Fibroblast of skin of back (primary cell): ENCODE data around the gene SPINT4. TPM values are rescaled to one million over a fixed set of nuclear protein-coding genes. Genes with fewer than 3 reads are reported as not detected.
"Not testable (repeated sequence)": the region's sequence is repeated elsewhere in the genome, so short reads cannot be mapped to it uniquely, and the experiment has no call there.

ENCODE experiments used
- DNase-seq: peaks from one replicate; pipeline ENCODE4 v3.0.0-alpha.2; 2013
- polyA plus RNA-seq, 2 experiments: library from polyadenylated mRNA; unstranded; fragments of 120-200 nt; gene quantifications; one replicate each; pipeline ENCODE4 v1.2.1, GENCODE V29; 2013; ENCODE audit not compliant: insufficient read length in 2 of 2

SPINT4 gene
- not detected for polyA plus RNA-seq (2013, experiment 1 of 2; ENCODE audit: insufficient read length)
- not detected for polyA plus RNA-seq (2013, experiment 2 of 2; ENCODE audit: insufficient read length)

DNA sequence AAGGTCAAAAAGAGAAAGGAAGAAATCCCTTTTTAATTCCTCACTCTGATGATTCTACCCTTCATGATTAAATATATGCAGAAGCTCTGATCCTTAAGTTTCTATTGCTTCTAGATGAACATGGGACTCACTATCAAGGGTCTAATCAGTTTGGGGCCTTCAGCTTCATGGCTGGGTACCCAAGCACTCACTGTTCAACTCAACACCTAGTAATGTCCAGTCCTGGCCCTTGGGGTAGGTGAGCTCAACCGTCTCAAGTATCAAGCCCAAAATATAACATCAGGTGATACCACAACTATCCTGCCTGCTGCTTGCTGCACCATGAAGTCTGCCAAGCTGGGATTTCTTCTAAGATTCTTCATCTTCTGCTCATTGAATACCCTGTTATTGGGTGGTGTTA, at the start of gene SPINT4:
SPINT4 (plus strand) TSS at position 301 of the 400 bp plus-strand sequence; CDS start at position 322, 21 bp downstream.
- no peak for DNase-seq

DNA sequence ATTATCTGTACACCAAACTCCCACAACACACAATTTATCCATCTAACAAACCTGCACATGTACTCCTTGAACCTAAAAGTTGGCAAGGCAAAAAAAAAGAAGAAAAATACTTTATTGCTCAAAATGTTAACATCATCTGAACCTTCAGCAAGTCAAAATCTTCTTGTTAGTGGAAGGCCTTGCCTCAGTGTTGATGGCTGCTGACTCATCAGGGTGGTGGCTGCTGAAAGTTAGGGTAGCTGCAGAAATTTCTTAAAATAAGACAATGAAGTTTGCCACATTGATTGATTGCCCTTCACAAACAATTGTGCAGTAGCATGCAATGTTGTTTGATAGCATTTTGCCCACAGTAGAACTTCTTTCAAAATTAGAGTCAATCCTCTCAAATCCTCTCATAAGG, 49.4 kb upstream of the SPINT4 start:
- no peak for DNase-seq

DNA sequence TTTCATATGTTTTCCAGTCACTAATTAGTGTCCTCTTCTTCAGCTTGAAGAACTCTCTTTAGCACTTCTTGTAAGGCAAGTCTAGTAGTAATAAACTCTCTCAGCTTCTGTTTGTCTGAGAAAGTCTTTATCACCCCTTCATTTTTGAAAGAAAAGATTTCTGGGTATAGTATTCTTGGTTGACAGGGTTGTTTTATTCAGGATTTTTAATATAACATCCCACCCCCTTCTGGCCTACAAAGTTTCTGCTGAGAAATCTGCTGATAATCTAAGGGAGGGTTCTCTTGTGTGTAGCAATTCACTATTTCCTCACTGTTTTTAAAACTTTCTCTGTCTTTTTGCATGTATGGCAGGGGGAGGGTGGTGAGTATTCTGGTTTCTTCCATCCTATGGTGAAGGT, 42.5 kb upstream of the SPINT4 start:
- no peak for DNase-seq

DNA sequence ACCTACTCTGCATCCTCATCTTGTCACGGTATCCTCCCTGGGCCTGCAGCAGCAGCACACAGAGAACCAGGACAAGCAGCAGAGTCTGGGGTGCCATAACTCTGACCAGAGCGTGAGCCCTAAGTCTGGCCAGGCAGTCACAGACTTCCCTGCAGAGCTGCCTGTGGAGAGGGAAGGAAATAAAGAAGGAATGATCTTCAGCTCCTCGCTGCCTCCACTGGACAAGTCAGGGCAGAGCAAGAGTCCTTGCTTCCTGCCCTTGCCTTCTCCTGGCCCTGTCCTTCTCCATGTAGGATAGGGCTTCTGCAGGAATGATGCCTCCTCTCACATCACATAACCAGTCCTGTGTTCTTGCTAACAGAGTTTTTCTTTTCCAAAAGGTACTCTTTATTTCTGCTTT, 36.3 kb upstream of the SPINT4 start:
- DNase-seq = no peak

DNA sequence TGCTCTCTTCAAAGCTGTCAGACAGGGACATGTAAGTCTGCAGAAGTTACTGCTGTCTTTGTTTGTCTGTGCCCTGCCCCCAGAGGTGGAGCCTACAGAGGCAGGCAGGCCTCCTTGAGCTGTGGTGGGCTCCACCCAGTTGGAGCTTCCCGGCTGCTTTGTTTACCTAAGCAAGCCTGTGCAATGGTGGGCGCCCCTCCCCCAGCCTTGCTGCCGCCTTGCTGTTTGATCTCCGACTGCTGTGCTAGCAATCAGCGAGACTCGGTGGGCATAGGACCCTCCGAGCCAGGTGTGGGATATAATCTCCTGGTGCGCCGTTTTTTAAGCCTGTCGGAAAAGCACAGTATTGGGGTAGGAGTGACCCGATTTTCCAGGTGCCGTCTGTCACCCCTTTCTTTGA, 28.8 kb upstream of the SPINT4 start:
- DNase-seq = not testable (repeated sequence)

DNA sequence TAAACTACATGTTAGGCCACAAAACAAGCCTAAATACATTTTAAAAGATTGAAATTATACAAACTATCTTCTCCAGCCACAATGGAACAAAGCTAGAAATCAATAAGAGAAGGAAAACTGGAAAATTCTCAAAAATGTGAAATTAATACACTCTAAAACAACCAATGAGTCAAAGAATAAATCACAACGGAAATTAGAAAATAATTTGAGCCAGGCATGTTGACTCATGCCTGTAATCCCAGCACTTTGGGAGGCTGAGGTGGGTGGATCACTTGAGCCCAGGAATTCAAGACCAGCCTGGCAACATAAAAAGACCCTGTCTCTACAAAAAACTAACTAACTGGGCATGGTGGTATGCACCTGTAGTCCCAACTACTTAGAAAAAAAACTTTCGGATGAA, 26.7 kb upstream of the SPINT4 start:
- no peak for DNase-seq

DNA sequence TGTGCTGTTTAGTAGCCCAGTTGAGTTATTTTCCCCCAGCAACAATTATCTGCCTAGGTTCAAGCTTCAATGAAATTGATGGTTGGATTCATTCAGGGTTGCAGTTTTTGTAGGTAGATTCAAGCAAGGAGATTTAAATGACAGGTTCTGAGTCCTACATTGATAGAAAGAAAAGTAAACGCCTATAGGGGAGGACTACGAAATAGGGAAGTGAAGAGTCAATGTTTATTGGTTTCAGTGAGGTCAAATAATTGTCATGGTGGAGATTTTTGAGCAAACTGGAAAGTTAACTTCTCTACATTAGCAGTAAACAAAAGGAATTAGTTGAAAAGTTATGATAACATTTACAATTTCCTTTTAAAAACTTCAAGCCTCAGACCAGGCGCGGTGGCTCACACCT, 21.0 kb upstream of the SPINT4 start:
- DNase-seq = no peak

DNA sequence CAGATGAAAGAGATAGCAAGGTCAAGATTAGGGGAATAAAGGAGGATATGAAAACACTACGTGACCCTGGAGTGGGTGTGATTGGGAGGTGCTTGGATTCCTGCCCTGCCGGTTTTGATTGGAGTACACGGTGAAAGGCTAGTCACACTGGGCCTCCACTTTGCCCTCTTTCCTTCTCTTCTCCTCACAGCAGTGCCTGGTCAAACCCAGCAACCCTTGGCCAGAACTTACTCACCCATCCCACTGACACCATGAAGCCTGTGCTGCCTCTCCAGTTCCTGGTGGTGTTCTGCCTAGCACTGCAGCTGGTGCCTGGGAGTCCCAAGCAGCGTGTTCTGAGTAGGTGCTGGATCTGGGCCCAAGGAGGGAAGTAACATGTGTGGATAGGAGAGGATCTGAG, 20.3 kb upstream of the SPINT4 start, which contains the start of gene WFDC13:
WFDC13 (plus strand) TSS at position 166 of the 400 bp plus-strand sequence; CDS start at position 252, 86 bp downstream.
- DNase-seq = no peak

DNA sequence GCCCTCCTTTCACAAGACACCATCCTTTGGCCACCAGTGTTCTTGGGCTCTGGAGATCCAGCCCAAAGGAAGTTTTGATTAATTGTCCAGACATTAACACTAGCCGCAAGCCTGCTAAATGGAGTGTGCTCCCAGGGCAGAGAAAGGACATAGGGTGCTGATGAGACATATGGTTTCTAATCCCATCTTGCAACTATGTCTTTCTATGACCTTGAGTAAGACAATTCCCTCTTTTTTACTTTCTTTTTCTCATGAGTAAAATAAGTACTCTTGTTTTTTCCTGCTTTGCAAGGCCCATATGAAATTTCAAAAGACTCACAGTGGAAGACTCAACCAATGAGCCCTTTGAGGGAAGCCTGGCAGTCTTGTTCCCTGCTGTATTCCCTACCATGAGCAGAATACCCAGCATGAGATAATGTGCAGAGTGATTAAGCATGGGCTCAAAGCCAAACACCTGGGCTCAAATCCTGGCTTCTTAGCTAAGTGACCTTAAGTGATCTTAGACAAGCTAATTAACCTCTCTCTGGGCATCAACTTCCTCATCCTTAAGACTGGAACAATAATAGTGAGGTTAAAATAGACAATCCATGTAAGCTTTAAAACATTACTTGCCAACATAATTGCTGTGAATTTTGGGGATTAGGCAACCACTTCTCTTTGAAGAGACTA, 17.0 kb upstream of the SPINT4 start, which contains the start of gene WFDC10B:
WFDC10B (minus strand) TSS at position 51 of the 669 bp plus-strand sequence. CDS start 19,027 bp downstream, outside the sequence.
- DNase-seq = no peak

DNA sequence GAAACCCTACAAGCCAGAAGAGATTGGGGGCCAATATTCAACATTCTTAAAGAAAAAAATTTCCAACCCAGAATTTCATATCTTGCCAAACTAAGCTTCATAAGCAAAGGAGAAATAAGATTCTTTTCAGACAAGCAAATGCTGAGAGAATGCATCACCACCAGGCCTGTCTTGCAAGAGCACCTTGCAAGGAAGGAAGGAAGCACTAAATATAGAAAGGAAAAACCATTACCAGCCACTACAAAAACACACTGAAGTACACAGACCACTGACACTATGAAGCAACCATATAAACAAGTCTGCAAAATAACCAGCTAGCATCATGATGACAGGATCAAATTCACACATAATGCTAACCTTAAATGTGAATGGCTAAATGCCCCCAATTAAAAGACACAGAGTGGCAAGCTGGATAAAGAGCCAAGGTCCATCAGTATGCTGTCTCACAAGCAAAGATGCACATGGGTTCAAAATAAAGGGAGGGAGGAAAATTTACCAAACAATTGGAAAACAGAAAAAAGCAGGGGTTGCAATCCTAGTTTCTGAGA, 5.9 kb upstream of the SPINT4 start:
- DNase-seq = not testable (repeated sequence)

DNA sequence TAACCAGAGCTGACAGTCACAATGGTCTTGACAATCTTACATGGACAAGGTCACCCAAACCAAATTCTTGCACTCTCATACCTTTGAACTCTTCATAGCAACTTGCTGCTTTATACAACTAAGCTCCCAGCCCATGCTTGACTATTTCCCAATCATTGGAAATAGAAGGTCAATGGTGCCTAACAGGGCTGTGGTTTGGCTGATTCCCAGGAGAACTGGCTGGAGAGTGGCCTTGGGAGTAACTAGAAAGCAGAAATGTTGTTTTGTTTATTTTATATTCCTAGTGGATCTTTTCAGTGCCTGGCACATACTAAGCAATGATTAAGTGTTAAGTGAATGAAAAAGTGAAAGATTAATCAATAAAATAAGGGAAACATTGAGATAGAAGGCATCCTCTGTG, 3.0 kb downstream of the SPINT4 start:
- no peak for DNase-seq

DNA sequence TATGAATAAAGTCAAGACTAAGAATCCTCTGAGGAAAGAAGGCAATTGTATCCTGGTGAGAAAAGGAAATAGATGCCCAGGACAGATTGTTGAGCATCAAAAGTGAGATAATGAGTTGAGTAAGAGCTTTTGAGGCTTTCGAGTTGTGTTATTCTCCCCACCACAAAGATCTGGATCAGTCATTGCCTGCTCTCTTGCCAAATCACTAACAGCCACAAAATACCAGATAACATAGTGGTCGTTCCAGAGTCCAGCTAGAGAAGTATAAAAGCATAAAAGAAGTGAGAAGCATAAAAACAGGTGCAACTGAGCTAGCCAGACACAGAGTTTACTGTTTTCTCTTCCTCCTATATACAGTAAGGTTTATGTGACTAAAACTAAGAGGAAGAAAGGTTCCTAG, 4.9 kb downstream of the SPINT4 start:
- no peak for DNase-seq

DNA sequence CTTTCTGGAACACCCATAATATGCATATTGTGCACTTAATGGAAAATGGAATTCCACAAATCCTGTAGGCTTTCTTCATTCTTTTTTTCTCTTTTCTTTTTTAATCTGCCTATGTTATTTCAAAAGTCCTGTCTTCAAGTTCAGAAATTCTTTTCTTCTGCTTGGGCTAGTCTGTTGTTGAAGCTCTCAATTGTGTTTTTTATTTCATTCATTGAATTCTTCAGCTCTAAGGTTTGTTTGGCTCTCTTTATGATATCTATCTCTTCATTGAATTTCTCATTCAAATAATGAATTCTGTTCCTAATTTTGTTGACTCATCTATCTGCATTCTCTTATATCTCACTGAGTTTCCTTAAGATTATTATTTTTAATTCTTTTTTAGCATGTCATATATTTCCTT, 10.1 kb downstream of the SPINT4 start:
- DNase-seq = no peak

DNA sequence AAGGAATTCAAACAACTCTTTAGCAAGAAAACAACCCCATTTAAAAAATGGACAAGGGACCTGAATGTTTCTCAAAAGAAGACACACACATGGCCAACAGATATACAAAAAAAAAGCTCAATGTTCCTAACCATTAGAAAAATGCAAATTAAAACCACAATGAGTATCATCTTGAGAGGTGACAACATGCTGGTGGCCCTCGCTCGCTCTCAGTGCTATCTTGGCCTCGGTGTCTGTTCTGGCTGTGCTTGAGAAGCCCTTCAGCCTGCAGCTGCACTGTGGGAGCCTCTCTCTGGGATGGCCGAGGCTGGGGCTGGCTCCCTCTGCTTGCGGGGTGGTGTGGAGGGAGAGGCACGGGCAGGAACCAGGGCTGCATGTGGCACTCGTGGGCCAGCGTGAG, 13.4 kb downstream of the SPINT4 start:
- no peak for DNase-seq

DNA sequence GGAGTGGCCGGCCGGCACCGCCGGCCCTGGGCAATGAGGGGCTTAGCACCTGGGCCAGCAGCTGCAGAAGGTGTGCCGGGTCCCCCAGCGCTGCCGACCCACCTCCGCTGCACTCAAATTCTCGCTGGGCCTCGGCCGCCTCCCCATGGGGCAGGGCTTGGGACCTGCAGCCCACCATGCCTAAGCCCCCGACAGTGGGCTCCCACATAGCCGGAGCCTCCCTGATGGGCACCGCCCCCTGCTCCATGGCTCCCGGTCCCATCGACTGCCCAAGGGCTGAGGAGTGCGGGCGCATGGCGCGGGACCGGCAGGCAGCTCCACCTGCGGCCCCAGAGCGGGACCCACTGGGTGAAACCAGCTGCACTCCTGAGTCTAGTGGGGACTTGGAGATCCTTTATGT, 13.8 kb downstream of the SPINT4 start:
- DNase-seq = no peak

DNA sequence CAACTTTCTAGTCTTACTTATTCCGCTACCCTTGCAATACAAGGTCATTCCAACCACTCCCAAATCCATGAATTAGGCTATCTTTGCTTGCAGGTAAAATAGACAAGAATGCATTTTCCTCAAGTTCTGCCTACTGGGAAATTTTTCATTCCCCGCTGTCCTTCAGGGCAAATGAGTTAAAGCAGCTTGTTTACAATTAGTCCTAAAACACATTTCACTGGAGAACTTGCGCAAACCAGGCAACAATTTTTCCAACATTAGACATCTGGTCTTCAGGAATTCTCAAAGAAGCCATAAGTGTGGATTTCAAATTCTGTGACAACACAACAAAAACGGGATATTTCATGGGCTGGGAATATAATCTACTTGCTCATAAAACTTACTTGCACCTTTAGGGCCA, 20.4 kb downstream of the SPINT4 start:
- DNase-seq = no peak

DNA sequence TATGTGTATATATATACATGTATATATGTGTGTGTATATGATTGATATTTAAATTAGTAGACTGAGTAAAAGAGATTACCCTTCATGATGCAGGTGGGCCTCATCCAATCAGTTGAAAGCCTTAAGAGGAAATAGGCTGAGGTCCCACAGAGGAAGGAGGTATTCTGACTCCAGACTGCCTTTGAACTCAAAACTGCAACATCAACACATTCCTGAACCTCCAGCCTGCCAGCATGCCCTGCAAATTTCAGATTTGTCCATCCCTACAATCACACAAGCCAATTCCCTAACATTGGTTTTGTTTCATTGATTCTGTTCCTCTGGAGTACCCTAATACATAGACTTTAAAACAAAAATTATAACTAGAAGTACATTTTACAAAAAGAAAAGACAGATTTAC, 22.9 kb downstream of the SPINT4 start:
- no peak for DNase-seq

DNA sequence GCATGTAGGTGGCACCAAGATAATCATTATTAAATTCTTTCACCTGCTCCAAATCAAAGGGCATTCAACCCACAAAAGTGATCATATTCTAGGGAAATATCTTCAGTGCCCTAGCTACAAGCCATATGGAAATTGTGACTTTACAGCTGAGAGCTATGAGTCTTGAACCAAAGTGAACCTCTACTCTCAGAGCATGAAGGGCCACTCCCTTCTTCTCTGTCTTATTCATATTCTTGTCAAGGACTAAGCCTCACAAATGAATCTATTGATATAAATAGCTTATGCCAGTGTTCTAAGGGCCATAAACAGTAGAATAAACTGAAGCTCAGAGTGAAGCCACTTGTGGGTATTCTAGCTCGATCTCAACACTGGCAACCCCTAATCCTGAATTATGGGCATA, 29.6 kb downstream of the SPINT4 start:
- DNase-seq = no peak

DNA sequence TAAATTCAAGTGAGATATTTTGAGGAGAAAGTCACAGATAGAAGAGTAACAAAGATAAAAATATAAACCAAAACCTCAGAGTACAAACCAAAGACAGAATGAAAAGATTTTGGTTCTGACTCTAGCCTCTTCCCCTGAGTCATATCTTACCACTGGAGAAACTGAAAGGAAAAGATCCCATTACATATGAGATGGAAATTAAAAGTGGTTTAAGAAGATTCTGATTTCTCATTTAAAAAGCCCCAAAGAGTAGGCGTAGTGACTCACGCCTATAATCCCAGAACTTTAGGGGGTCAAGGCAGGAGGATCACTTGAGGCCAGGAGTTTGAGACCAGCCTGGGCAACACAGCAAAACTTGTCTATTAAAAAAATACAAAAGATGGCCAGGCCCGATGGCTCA, 30.6 kb downstream of the SPINT4 start:
- DNase-seq = no peak

DNA sequence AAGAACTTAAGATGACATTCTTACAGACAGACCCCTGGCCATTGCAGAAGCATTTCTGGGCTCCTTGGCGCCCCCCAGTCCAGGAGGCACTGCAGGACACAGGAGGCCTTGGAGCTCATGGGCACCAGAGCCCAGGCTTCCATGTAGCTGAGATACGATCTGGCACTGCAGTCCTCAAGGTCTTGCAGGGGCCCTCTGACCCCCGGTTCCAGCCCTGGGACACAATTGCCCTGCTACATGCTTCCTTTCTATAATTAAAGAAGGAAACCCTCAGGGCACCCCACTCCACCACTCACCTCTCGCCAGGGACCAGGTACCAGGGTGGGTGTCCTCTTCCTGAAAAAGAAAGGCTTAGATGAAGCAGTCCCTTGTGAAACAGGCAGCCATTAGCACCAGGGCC, 35.9 kb downstream of the SPINT4 start:
- no peak for DNase-seq

DNA sequence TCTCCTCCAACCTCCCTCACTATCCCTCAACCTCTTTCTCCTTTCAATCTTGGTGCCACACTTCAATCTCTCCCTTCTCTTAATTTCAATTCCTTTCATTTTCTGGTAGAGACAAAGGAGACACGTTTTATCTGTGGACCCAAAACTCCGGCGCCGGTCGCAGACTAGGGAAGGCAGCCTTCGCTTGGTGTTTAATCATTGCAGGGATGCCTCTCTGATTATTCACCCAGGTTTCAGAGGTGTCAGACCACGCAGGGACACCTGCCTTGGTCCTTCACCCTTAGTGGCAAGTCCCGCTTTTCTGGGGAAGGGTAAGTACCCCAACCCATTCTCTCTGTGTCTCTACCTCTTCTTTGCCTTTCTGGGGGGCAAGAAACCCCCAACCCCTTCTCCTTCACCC, 37.8 kb downstream of the SPINT4 start:
- DNase-seq = not testable (repeated sequence)

DNA sequence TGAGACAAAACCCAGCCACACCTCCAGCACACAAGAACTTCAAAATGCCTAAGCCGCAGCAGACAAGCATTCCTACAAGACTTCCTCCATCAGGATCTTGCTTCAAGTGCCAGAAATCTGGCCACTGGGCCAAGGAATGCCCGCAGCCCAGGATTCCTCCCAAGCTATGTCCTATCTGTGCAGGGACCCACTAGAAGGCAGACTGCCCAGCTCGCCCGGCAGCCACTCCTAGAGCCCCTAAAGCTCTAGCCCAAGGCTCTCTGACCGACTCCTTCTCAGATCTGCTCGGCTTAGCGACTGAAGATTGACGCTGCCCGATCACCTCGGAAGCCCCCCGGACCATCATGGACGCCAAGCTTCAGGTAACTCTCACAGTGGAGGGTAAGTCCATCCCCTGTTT, 39.8 kb downstream of the SPINT4 start:
- DNase-seq = not testable (repeated sequence)

DNA sequence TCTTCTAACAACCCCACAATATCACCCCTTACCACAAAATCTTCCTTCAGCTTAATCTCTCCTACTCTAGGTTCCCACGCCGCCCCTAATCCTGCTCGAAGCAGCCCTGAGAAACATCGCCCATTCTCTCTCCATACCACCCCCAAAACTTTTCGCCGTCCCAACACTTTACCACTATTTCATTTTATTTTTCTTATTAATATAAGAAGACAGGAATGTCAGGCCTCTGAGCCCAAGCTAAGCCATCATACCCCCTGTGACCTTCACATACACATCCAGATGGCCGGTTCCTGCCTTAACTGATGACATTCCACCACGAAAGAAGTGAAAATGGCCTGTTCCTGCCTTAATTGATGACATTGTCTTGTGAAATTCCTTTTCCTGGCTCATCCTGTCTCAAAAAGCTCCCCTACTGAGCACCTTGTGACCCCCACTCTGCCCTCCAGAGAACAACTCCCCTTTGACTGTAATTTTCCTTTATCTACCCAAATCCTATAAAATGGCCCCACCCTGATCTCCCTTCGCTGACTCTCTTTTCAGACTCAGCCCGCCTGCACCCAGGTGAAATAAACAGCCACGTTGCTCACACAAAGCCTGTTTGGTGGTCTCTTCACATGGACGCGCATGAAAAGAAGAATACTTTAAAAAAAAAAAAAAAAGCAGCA, 42.6 kb downstream of the SPINT4 start:
- not testable (repeated sequence) for DNase-seq
